GM18951 (cell line): Measurements from ENCODE around the gene RPLP1.

Experiments used
- POLR2A ChIP-seq: IDR thresholded peaks from 4 replicates; pipeline ENCODE4 v1.6.1; 2011; ENCODE audit warnings: mild to moderate bottlenecking; ENCODE audit not compliant: insufficient read length, insufficient read depth; ENCODE audit errors: extremely low read depth
- in situ Hi-C: fragments of 300-500 bp; cut with MboI; formaldehyde crosslinking; loops from one replicate; pipeline ENCODE4 v1.12.0; 2022; ENCODE audit warnings: low sequenced_read_pairs, mixed read lengths, inconsistent platforms; ENCODE audit not compliant: unreplicated experiment

Gene RPLP1

DNA sequence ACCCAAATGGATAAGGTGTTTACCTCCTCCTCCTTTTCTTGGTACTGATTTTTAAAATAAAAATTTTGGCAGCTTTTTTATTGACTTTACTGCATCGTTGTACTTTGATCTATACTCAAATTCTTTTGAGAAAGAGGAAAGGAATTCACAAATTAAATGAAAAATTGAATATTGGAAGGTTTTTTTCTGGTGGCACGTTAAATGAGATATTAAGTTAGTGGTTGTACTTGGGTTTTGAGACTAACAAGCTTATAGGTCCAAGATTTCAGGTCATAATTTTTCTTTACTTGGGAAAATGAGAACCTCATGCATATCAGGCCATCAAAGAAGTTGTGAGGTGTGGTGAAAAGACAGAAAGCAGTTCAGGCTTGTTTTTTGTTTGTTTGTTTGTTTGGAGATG, 14.1 kb downstream of the RPLP1 start:
- in situ Hi-C loops = no loop called here
- TF ChIP-seq POLR2A = no peak

DNA sequence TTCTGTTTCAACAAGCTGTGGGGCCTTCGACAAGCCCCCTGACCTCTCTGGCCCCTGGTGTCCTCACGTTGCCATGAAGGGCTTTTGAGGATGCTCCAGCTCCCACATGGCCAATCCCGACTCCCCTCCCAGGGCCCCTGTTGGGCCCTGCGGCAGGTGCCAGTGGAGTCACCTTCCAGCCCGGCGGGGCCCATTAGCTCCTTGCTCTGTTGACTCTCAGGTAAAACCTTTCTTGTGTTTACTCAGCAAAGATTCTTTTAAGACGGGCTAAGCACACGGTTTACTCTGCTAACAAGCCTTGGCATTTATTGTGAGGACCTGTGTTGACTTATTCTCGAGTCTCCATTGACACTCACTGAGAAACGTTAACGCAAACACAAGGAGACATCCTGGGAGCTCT, 15.0 kb downstream of the RPLP1 start:
- TF ChIP-seq POLR2A = no peak
- in situ Hi-C loops = no loop called here

DNA sequence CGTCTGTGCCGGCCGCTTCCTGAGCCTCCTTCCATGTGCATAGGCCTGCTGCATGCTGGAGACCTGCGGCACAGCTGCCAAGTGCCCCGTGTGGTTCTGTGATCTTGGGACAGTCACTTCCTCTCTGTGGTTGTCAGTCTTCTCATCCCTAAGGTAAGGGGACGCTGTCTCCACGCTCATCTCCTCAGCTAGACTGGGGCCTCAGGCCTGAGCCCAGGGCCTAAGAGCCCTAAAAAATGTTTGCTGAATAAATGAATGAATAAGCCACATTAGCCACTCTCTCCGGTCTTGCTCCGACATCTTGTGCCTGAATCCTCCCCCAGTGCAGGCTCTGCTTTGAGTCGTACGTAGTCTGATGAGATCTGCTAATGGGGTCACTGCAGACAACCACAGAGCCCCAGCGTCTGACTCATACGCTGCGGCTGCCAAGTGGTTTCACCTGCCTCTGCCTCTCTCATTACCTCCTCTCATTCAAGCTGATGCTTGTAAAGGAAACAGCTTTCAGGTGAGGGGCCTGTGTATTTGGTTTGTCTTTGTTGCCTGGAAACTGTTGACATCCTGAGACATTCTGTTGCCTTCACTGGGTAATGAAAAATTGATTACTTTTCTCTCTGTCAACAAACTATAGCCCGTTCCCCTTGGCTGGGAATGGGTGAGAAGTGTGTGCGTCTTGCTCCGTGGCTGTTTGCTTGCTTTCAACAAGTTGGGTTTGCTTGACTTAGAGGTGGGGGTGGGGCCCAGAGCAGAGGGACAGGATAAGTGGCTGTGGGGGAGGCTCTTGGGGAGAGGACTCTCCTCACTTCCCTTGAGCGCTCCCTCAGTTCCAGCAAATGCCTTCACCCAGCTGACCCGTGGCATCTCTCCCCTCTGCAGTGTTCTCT, 15.9 kb downstream of the RPLP1 start:
- no peak for TF ChIP-seq POLR2A
- in situ Hi-C loops = no loop called here

DNA sequence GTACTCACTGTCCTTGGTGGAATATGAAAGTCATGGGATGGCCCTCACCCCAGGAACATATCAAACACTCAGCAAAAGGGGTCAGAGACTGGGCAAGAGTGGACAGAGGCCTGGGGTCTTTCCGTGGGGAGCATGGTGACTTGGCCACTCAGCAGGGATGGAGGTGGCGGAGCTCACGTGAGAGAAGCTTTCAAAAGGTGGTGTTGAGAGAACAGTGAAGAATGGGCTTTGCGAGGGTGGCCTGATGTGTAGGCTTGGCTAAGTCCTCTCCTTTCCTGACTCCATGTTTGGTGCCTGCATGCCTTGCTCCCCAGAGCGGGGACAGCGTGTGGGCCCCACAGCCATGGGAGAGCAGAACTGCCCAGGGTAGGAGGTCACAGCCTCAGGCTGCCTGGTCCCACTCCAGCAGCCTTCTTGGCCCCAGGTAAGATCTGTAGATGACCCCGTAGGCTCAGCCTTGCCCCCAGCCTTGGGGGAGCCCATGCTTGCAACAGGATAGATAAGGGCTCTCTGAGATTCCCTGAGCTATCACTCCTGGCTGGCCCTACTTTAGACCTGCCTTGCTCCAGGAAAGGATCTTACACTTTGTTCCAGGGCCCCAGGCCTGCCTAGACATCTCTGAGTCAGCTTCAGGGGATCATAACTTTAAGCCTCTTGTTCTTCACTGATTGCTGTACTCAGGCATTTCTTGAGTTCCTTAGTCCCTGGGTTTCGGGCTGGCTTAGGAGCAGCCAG, 17.0 kb downstream of the RPLP1 start:
- in situ Hi-C loops = no loop called here
- no peak for TF ChIP-seq POLR2A

DNA sequence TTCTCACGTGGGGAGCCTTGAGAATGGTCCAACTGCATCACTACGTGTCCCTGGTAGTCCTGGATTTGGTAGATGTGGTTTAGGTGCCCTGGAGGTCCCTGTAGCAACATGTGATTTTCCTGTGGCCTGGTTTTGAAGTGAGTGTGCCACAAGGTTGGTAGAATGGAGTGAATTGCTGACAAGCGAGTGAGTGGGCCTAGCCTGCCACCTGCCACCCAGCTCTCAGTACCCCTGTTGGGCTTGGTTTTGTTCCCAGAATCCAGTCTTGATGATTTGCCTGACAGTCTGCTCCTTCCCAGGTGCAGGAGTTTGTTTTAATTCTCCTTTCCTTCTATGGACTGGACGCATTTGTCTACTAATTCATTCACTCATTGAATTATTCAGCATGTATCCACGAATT, 19.4 kb downstream of the RPLP1 start:
- TF ChIP-seq POLR2A = no peak
- in situ Hi-C loops = no loop called here

DNA sequence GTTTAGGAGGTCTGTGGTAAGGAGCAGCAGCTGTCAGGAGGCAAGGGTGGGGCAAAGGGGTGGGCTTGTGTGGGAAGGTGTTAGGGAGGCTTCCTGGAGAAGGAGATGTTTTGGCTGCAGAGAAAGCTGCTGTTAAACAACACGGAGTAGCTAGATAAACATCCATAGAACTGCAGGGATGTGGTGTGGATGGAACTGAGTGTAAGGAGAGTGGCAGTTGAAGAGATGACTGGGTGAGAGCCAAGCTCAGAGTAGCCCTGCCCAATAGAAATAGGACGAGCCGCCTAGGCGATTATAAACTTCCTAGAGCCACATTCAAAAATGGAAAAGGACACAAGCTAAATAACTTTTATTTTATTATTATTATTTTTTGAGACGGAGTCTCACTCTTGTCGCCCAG, 19.9 kb downstream of the RPLP1 start:
- in situ Hi-C loops = no loop called here
- no peak for TF ChIP-seq POLR2A

DNA sequence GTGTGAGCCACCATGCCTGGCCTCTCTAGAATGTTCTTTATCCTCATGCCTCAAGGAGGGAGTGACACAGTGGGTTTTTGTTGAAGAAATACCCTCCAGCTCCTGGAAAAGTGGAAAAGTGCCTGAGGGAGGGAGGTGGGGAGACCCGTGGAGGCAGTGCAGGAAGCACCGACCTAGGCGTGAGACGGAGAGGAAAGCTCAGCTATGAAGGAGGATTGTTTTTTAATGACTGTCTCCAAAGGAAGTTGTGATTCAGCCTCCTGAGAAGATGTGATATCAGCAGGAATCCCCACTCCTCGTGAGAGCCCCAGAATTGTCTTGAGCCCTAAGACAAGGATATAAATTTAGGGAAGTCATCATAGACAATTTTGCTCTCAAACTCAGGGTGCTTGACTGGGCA, 21.7 kb downstream of the RPLP1 start:
- in situ Hi-C loops = no loop called here
- no peak for TF ChIP-seq POLR2A

DNA sequence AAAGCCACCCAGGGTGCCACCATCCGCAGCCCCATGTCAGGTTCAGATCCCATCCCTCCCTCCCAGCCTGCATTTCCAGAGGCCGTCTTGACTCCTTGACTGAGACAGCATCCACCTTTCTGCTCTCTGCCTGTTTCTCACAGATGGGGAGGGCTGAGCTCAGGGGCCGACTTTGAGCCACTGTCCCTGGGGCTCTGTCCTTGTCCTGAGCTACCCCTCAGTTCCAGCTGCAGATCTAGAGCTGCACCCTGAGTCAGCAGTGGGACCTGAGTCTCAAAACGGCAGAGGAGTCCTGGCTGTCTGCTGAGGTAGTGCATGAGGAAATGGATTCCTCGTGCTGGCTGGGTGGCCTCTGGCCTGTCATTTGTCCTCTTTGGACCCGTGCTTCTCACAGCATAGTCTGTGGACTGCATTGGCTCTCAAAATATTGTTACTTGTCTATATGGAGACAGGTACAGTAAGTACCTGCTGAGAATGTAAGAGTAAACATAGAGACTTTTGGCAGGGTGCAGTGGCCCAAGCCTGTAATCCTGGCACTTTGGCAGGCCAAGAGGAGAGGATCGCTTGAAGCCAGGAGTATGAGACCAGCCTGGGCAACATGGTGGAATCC, 22.3 kb downstream of the RPLP1 start:
- TF ChIP-seq POLR2A = no peak
- in situ Hi-C loops = loop anchor here (25.0 kb wide), 1 partner anchor 1312 kb away; no protein-coding TSS in a partner anchor

DNA sequence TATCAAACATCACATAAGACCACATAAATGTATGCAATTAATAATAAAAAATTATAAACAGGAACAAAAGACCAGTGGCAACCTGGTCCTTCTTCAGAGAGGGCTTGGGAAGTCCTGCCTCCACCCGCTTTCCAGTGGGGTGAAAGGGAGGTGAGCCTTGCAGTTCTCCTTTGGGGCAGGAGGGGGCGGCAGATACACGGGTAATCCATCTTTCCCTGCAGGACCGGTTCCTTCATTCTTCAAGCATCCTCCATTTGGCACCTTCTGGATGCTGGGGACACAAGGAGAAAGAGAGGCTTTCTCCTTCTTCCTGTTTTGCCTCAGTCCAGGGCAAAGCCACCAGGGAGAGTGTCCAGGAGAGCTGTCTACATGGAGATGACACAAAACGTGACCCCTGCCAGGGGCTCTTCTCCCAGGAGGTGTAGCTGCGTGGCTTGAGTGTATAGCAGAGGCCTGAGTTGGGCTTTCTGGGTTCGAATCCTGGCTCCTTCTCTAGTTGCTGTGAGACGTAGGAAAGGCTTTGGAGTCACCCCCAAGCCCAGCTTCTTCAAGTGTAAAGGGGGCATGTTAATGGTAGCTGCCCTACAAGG, 23.2 kb downstream of the RPLP1 start:
- TF ChIP-seq POLR2A = no peak
- in situ Hi-C loops = loop anchor here (25.0 kb wide), 1 partner anchor 1311 kb away; no protein-coding TSS in a partner anchor

DNA sequence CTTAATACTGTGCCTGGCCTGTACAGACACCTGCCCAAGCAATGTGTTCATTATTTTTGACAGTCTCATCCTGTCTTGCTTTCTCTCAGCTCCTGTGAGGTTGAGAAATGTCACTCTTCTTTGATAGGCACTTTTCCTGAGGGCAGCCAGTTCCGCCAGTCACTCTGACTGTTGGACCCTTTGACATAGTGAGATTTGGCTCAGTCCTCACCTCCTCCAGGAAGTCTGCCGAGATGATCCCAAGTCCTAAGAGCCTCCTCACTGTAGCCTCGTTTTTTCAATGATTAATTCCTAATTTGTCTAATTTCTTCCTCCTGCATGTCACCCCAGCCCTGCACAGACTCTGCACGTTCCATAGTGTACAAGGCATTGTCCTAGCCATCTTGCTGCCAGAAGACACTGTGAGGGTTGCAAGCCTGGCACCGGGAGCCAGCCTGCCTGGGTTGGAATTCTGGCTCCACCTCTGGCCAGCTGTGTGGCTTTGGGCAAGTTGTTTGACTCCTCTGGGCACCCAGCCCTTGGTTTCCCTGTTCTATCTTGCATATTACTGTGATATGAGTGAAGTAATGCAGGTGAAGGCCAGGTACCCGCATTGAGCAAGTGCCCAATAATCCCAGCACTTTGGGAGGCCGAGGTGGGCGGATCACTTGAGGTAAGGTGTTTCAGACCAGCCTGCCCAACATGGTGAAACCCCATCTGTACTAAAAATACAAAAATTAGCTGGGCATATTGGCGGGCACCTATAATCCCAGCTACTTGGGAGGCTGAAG, 24.3 kb downstream of the RPLP1 start:
- in situ Hi-C loops = loop anchor here (25.0 kb wide), 1 partner anchor 1310 kb away; no protein-coding TSS in a partner anchor
- no peak for TF ChIP-seq POLR2A

DNA sequence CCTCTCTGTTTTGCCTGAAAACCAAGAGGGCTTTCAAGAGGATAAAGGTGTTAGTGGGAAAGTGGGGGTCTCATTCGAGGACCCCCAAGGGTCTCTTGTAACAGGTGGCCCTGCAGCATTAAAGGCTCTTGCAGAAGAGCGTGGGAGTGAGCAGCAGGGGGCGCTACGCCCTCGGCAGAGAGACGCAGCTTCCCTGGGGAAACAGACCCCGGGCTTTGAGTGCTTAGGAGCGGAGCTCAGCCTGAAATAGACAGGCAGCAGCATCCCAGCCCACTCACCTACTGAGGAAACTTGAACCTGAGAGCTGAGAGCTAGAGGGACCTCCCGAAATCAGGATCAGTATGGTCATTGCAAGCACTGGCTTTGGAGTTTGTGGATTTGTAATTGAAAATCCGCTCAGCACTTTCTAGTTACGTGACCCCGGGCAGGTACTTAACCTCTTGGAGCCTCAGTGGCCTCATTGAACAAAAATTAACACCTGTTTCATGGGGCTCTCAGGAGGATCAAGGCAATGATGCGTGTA, 25.7 kb downstream of the RPLP1 start:
- no peak for TF ChIP-seq POLR2A
- in situ Hi-C loops = loop anchor here (25.0 kb wide), 1 partner anchor 1309 kb away; no protein-coding TSS in a partner anchor

DNA sequence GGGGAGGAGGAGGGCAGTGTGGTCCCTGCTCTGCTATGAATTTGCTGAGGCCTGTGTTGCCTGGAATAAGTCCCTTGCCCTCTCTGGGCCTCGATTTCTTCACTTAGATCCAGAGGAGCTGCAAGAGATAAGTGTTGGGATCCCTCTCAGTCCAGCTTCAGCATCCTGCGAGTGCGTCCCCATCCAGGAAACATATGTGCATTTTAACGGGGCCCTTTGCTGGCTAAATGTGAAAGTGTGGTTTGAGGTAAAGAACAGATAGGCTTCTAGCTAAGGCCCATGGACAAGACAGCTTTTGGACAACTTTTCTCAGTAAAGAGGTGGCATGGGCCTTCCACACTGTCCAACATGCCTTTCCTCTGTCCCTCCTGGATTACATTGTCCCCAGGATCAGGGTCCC, 26.5 kb downstream of the RPLP1 start:
- in situ Hi-C loops = loop anchor here (25.0 kb wide), 1 partner anchor 1308 kb away; no protein-coding TSS in a partner anchor
- TF ChIP-seq POLR2A = no peak
